ENCODE data around the gene FAU.

Gene FAU

DNA sequence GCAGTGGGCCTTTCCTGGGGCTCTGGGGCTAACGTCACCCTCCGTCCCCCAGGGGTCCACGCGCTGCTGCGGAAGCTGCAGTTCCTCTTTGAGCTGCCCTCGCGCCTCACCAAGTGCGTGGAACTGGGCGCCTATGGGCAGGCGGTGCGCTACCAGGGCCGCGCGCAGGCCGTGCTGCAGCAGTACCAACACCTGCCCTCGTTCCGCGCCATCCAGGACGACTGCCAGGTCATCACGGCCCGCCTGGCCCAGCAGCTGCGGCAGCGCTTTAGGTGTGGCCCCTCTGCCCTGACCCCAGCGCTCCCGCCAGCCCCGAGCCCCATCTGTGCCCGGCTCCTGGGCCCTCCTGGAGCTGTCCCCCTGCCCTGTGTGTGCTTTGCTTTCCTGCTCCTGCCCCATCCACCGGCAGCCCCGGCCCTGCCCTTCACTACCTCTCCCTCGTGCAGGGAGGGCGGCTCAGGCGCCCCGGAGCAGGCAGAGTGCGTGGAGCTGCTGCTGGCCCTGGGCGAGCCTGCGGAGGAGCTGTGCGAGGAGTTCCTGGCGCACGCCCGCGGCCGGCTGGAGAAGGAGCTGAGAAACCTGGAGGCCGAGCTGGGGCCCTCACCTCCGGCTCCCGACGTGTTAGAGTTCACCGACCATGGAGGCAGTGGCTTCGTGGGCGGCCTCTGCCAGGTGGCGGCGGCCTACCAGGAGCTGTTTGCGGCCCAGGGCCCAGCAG, 14.0 kb downstream of the FAU start:
- no peak overlapping the region for H3K4me3 Mint-ChIP-seq
- no peak overlapping the region for H3K27ac Mint-ChIP-seq
- TF ChIP-seq CTCF (IDR thresholded peaks at IDR 0.05; ENCODE audit: unreplicated experiment in 3 of 3) = no peak
- H3K36me3 Mint-ChIP-seq (ENCODE audit: low read depth) = peaks cover 10% of the 10 kb centered on the region
- H3K4me1 Mint-ChIP-seq = no peaks in the 10 kb centered on the region
- H3K9me3 Mint-ChIP-seq = no peaks in the 10 kb centered on the region
- no peaks in the 10 kb centered on the region for H3K27me3 Mint-ChIP-seq (ENCODE audit: low read depth)

- no peak overlapping the region for H3K27ac Mint-ChIP-seq
- H3K9me3 Mint-ChIP-seq = no peaks in the 10 kb centered on the region
- H3K27me3 Mint-ChIP-seq (ENCODE audit: low read depth) = no peaks in the 10 kb centered on the region
- H3K4me3 Mint-ChIP-seq = no peak overlapping the region
- peaks cover 10% of the 10 kb centered on the region for H3K36me3 Mint-ChIP-seq (ENCODE audit: low read depth)
- no peak for TF ChIP-seq CTCF (IDR thresholded peaks at IDR 0.05; ENCODE audit: unreplicated experiment in 3 of 3)
- H3K4me1 Mint-ChIP-seq = no peaks in the 10 kb centered on the region
Observed at GRCh38 chr11:65107078-65107477, 14.9 kb downstream of the FAU start.

DNA sequence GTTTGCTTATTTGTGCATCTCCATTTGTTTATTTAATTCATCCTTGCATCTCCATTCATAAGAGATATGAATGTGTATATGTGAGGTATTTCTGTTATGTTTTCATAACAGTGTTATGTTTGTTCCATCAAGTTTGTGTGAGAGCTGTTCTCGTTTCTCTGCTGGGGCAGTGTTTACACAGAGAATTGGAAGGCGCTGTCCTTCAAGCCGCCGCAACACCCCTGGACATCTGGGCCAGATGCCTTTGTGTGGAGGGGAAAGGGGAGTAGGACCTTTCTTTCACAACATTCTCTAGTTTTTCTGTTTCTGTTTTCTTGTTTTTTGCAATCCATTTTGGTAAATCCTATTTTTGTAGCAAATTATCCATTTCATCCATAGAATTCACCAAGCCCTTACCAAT, 17.3 kb downstream of the FAU start:
- Mint-ChIP-seq H3K27ac (no peak overlapping the region), H3K4me1 (no peaks in the 10 kb centered on the region), H3K9me3 (no peaks in the 10 kb centered on the region), H3K4me3 (no peak overlapping the region), H3K36me3 (ENCODE audit: low read depth) (peaks cover 10% of the 10 kb centered on the region), H3K27me3 (ENCODE audit: low read depth) (no peaks in the 10 kb centered on the region)
- TF ChIP-seq CTCF (IDR thresholded peaks at IDR 0.05; ENCODE audit: unreplicated experiment in 3 of 3) = no peak

- Mint-ChIP-seq H3K9me3 (no peaks in the 10 kb centered on the region), H3K4me3 (no peak overlapping the region), H3K36me3 (ENCODE audit: low read depth) (peaks cover 10% of the 10 kb centered on the region), H3K4me1 (peaks cover 5% of the 10 kb centered on the region), H3K27ac (no peak overlapping the region), H3K27me3 (ENCODE audit: low read depth) (no peaks in the 10 kb centered on the region)
- no peak for TF ChIP-seq CTCF (IDR thresholded peaks at IDR 0.05; ENCODE audit: unreplicated experiment in 3 of 3)
Observed at GRCh38 chr11:65103476-65103875, 18.5 kb downstream of the FAU start.

DNA sequence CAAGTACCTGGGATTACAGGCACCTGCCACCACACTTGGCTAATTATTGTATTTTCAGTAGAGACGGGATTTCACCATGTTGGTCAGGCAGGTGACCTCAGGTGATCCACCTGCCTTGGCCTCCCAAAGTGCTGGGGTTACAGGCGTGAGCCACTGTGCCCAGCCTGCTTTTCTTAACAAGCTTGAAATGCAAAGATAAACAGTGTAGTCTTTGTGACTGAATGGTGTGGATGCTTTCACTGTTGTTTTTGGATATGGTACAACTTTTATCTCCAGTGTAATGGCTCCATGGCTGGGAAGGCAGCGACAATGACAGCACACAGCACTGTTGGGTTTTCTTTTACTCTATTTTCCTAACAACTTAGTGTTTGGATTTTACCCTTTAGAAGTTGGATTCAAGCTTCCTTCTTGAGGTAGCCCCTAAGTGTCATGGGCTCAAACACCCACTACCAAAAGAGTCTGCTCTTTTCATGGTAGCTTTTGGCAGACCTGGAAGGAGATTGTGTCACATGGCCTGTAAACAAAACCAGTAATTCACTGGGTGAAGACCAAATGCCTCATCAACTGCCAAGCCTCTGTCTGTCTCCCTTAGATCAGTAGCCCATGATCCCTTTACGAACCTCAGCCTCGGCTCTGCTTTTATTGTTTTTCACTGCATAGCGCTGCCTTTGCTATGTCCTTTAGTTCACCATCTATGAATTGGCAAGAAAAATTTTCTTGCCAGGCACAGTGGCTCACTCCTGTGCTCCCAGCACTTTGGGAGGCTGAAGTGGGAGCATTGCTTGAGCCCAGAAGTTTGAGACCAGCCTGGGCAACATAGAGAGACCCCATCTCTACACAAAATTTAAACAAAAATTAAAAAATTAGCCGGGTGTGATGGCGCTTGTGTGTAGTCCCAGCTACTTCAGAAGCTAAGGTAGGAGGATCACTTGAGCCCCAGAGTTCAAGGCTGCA, 19.5 kb downstream of the FAU start:
- Mint-ChIP-seq H3K36me3 (ENCODE audit: low read depth) (peaks cover 10% of the 10 kb centered on the region), H3K9me3 (no peaks in the 10 kb centered on the region), H3K27me3 (ENCODE audit: low read depth) (no peaks in the 10 kb centered on the region), H3K27ac (peak overlapping the region in 1 of 3 experiments; percentile 27), H3K4me1 (peaks cover 5% of the 10 kb centered on the region), H3K4me3 (no peak overlapping the region)
- TF ChIP-seq CTCF (IDR thresholded peaks at IDR 0.05; ENCODE audit: unreplicated experiment in 3 of 3) = no peak
